DOHH2 (cell line): ENCODE data around the gene COQ10A.

ENCODE experiments used
- EZH2phosphoT487 ChIP-seq: fragments of 200-600 bp; sonication (generic); IDR thresholded peaks from 2 replicates; pipeline ENCODE4 v1.6.1; 2017; ENCODE audit warnings: borderline replicate concordance, mild to moderate bottlenecking, antibody characterized with exemption, low read length, moderate library complexity, mixed read lengths
- TF ChIP-seq, protein P1 (sequence below): fragments of 200-600 bp; sonication (generic); IDR thresholded peaks from one replicate; pipeline ENCODE4 v1.5.1; 2014; ENCODE audit warnings: antibody characterized with exemption, mild to moderate bottlenecking, low read depth, low read length; ENCODE audit not compliant: poor library complexity, severe bottlenecking

GRCh38 chr12:56308714-56309113 lies 42.0 kb downstream of the COQ10A start:
- TF ChIP-seq, protein P1, sequence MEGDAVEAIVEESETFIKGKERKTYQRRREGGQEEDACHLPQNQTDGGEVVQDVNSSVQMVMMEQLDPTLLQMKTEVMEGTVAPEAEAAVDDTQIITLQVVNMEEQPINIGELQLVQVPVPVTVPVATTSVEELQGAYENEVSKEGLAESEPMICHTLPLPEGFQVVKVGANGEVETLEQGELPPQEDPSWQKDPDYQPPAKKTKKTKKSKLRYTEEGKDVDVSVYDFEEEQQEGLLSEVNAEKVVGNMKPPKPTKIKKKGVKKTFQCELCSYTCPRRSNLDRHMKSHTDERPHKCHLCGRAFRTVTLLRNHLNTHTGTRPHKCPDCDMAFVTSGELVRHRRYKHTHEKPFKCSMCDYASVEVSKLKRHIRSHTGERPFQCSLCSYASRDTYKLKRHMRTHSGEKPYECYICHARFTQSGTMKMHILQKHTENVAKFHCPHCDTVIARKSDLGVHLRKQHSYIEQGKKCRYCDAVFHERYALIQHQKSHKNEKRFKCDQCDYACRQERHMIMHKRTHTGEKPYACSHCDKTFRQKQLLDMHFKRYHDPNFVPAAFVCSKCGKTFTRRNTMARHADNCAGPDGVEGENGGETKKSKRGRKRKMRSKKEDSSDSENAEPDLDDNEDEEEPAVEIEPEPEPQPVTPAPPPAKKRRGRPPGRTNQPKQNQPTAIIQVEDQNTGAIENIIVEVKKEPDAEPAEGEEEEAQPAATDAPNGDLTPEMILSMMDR: no peak
- no peak for TF ChIP-seq EZH2phosphoT487
